K562 (cell line): Measurements from ENCODE around the gene KCP. TPM values are rescaled to one million over a fixed set of nuclear protein-coding genes. Genes with fewer than 3 reads are reported as not detected.
A peak's percentile ranks its signal among the peaks of the same experiment; 100 is the strongest.

Source experiments
- CBX2 ChIP-seq: fragments of 200-600 bp; sonication (generic); IDR thresholded peaks from one replicate; pipeline ENCODE4 v1.6.1; 2012; ENCODE audit warnings: mild to moderate bottlenecking, low read length, inconsistent platforms; ENCODE audit not compliant: insufficient read depth, poor library complexity, severe bottlenecking
- CHCHD3 ChIP-seq: fragments of 250-450 bp; sonication (Bioruptor Pico); IDR thresholded peaks from 2 replicates; pipeline ENCODE4 v2.1.2; 2022; ENCODE audit warnings: mild to moderate bottlenecking
- DMBX1 ChIP-seq: fragments of 250-450 bp; sonication (Bioruptor Pico); IDR thresholded peaks from 2 replicates; pipeline ENCODE4 v1.8.0; 2022; ENCODE audit warnings: inconsistent platforms, mild to moderate bottlenecking, moderate library complexity, borderline replicate concordance
- MYNN ChIP-seq, 2 experiments: sonication (generic); formaldehyde crosslinking in 1 of 2; IDR thresholded peaks; 2 replicates each; pipeline versions ENCODE4 v1.5.0 to v1.6.1; 2016 to 2020; ENCODE audit warnings: antibody characterized with exemption in 1 of 2, missing genetic modification reagents in 1 of 2
- PREB ChIP-seq: sonication (generic); formaldehyde crosslinking; IDR thresholded peaks from 2 replicates; pipeline ENCODE4 v1.8.1; 2023; ENCODE audit warnings: mild to moderate bottlenecking, missing genetic modification reagents
- RHOXF2B ChIP-seq: fragments of 250-450 bp; sonication (Bioruptor Pico); conservative IDR thresholded peaks from 2 replicates; pipeline ENCODE4 v1.5.1; 2021
- ZNF121 ChIP-seq: sonication (generic); formaldehyde crosslinking; conservative IDR thresholded peaks from 2 replicates; pipeline ENCODE4 v1.8.0; 2022; ENCODE audit warnings: missing genetic modification reagents
- ZNF175 ChIP-seq: fragments of 200-800 bp; sonication (Bioruptor generic); IDR thresholded peaks from 2 replicates; pipeline ENCODE4 v1.6.1; 2016; ENCODE audit warnings: low read depth, mild to moderate bottlenecking, missing genetic modification characterization, missing compliant biosample characterization
- ZNF740 ChIP-seq, 3 experiments: fragments of 200-800 bp in 1 of 3; sonication (Bioruptor generic) in 1 of 3; sonication (generic) in 1 of 3; formaldehyde crosslinking in 1 of 3; IDR thresholded peaks; 2 replicates each; pipeline versions ENCODE4 v1.6.1 to v1.8.0; 2016 to 2022; ENCODE audit warnings: mild to moderate bottlenecking in 2 of 3, missing compliant biosample characterization in 2 of 3, missing genetic modification characterization in 2 of 3, missing genetic modification reagents in 1 of 3
- polyA plus RNA-seq, 8 experiments: library from polyadenylated mRNA; depleted of rRNA in 4 of 8; stranded (reverse) in 5 of 8; unstranded in 3 of 8; fragments of >200 nt; fragmentation: Nextera tagmentation in 2 of 8; fragmentation: Illumina TruSeq in 1 of 8; extraction: Ambion mirVana in 2 of 8; extraction: Trizol in 1 of 8; gene quantifications; 2 replicates each; pipeline versions ENCODE4 v1.2.1 to v1.2.3, GENCODE V29; 2011 to 2014; ENCODE audit warnings: inconsistent platforms in 1 of 8, missing spikeins in 1 of 8
- total RNA-seq, 7 experiments: library from RNA; depleted of rRNA in 6 of 7; stranded (reverse); fragments of >200 nt in 6 of 7; fragmentation: Illumina TruSeq in 2 of 7; extraction: Trizol in 2 of 7; gene quantifications; 2 replicates each; pipeline versions ENCODE4 v1.2.1 to v1.2.3, GENCODE V29; 2011 to 2021; ENCODE audit warnings: low replicate concordance in 1 of 7
- TF ChIP-seq, protein P1 (sequence below): fragments of 250-450 bp; sonication (Bioruptor Pico); IDR thresholded peaks from 2 replicates; pipeline ENCODE4 v1.9.0; 2021; ENCODE audit warnings: mild to moderate bottlenecking, inconsistent platforms

KCP gene
- total and polyA plus RNA-seq, 9 of the 15 experiments (the other 6 are each of a cell fraction or from before 2014, with no cell fraction given): 0.06 to 0.17 (median 0.12) TPM; not detected in 3

DNA sequence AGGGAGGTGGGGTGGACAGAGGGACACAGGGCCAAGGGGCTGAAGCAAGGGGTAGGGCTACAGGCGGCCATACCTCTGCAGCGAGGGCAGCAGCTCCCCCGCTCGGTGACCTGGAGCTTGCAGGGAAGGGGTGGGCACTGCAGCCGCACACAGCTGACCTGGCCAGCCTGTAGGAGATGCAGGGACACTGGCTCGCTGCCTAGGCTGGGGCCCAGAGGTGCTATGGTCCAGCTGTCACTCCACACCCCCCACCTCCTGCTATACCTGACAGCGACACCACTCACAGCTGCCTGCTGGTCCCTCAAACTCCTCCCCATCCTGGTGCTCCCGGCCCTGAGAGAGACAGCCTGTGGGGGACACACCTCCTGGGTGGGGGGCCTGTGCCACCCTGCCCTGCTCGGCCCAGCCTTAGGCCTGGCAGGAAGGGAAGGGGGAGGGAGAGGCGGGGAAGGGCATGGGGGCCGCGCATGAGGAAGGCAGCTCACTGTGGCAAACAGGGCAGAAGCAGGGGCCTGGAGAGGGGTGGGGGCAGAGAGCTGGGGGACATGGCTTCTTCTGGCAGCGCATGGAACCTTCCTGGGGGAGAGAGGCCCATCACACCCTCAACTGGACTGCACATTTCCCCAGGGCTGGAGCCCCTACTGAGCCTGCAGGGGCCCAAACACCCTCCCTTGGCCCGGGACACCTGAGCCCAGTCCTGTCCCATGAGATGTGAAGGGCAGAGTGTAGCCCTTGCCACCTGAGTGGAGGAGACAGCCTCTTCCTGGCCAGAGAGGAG lies 23.9 kb downstream of the KCP start (continued):
- TF ChIP-seq DMBX1 (CRISPR knock-in tag): no peak
- TF ChIP-seq, protein P1, sequence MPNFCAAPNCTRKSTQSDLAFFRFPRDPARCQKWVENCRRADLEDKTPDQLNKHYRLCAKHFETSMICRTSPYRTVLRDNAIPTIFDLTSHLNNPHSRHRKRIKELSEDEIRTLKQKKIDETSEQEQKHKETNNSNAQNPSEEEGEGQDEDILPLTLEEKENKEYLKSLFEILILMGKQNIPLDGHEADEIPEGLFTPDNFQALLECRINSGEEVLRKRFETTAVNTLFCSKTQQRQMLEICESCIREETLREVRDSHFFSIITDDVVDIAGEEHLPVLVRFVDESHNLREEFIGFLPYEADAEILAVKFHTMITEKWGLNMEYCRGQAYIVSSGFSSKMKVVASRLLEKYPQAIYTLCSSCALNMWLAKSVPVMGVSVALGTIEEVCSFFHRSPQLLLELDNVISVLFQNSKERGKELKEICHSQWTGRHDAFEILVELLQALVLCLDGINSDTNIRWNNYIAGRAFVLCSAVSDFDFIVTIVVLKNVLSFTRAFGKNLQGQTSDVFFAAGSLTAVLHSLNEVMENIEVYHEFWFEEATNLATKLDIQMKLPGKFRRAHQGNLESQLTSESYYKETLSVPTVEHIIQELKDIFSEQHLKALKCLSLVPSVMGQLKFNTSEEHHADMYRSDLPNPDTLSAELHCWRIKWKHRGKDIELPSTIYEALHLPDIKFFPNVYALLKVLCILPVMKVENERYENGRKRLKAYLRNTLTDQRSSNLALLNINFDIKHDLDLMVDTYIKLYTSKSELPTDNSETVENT (CRISPR knock-in tag): 0 out of 2 replicates have a peak, but pooled peaks have one; percentile 50
- no peak for TF ChIP-seq CBX2
- no peak for TF ChIP-seq PREB (CRISPR knock-in tag)
- TF ChIP-seq ZNF740 (CRISPR knock-in tag; IDR thresholded peaks at IDR 0.05): 0 out of 2 replicates have a peak, but pooled peaks have one; percentile 7
- TF ChIP-seq ZNF740 (tag; IDR thresholded peaks at IDR 0.05): no peak
- no peak for TF ChIP-seq CHCHD3 (CRISPR knock-in tag)
- no peak for TF ChIP-seq ZNF175 (CRISPR knock-in tag)
- TF ChIP-seq MYNN (IDR thresholded peaks at IDR 0.05): no peak
- TF ChIP-seq MYNN (CRISPR knock-in tag; IDR thresholded peaks at IDR 0.05): no peak
- TF ChIP-seq ZNF121 (CRISPR knock-in tag): no peak
- TF ChIP-seq RHOXF2B: no peak
